Inferior parietal cortex (tissue), 1 donor: ENCODE measurements around the gene MOB4.

Experiments
- DNase-seq: peaks from one replicate; pipeline ENCODE4 v3.0.0-alpha.2; 2016; ENCODE audit errors: extremely low spot score

The MOB4 gene

DNA sequence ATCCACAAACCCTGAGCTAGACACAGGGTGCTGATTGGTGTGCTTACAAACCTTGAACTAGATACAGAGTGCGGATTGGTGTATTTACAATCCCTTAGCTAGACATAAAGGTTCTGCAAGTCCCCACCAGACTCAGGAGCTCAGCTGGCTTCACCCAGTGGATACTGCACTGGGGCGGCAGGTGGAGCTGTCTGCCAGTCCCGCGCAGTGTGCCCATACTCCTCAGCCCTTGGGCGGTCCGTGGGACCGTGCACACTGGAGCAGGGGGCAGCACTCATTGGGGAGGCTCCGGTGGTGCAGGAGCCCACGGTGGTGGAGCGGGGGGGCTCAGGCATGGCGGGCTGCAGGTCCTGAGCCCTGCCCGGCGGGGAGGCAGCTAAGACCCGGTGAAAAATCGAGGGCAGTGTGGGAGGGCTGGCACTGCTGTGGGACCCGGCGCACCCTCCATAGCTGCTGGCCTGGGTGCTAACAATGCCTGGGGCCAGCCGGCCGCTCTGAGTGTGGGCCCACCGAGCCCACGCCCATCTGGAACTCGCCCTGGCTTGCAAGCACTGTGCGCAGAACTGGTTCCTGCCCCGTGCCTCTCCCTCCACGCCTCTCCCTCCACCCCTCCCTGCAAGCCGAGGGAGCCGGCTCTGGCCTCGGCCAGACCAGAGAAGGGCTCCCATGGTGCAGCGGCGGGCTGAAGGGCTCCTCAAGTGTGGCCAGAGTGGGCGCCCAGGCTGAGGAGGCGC, 75.6 kb downstream of the MOB4 start:
- DNase-seq: no peak

DNA sequence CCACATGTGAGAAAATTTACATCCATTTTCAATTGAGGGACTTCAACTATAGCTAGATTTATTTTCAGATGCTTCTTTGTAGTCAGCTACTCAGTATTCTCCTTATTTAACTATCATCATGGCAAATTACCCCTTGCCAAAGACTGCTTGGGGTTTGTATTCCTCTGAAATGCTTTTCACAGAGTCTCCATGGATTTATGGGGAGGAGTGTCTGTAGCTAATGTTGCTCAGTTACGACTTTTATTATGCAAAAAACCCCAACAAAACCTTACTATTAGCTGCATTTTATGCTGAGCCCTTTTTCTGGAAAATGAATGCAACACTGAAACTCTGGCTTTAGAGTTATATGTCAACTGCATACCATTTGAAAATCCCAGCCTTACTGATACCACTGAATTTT, 80.9 kb downstream of the MOB4 start:
- no peak for DNase-seq

DNA sequence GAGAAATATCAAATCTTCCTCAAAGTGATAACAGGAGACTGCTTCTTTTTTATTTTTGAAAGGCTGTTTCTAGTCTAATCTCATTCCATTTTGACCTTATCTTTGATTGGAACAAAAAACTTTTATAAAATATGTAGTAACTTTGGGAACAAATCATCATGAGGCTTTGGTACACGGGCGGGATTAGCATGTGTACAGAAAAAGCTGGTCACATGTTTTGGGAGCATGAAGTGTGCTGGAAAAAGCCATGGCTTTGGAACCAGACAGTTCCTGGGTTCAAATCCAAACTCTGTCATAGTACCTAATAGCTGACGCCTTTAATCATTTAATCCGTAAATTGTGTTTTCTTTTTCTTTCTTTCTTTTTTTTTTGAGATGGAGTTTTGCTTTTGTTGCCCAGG, 81.3 kb downstream of the MOB4 start:
- no peak for DNase-seq

- no peak for DNase-seq
Observed at GRCh38 chr2:197598450-197598849, 82.6 kb downstream of the MOB4 start.

DNA sequence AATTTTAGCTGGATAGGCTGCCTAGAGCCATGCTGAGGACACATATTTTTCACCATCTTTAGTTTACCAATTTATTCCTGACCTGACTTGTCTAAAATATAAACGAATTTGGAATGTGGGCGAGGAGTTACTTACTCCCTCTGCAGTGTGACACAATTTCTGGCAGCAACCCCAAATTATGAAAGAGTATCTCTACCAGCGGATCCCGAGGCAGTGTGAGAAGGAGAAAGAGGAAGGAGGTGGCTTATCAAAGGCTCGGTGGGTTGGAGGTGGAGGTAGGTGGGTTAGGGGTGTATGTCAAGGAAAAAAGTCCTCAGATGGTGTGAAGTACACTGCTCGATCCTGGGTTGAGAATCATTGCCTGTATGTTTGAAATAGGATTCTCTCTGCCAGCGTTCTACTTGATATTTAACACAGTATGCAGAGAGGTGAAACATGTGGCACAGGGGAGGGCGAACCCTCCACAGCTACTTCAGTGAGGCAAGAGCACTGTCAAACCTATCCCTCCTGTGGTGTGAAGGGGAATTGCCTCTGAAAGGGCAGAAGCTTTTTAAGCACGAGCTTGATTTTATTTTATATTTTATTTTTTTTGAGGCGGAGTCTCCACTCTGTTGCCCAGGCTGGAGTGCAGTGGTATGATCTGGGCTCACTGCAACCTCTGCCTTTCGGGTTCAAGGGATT, 83.6 kb downstream of the MOB4 start:
- no peak for DNase-seq

GRCh38 chr2:197600306-197600705, 84.4 kb downstream of the MOB4 start:
- DNase-seq: no peak

DNA sequence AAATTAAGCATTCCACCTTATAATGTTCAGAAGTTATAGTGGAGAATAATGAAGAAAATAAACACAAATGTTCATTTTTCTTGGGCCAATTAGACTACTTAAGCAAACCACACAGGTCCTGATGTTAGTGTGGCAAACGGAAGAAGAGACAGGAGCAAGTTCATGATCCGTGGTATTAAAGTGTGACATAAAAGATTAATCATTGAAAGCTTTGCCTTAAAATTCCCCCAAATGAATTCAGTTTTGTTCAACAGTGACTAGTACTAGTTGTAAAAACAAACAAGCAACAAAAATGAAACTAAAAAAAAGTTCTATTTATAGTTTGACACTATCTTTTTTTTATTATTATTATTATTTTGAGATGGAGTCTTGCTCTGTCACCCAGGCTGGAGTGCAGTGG, 85.9 kb downstream of the MOB4 start:
- no peak for DNase-seq
